ENCODE results near the gene CNTNAP2. TPM values are rescaled to one million over a fixed set of nuclear protein-coding genes. Genes with fewer than 3 reads are reported as not detected.

The CNTNAP2 gene
- total and polyA plus RNA-seq, 2 donors from 2014 or later: 0.06 to 0.13 TPM

- TF ChIP-seq CTCF (IDR thresholded peaks at IDR 0.05; ENCODE audit: borderline replicate concordance, extremely low read depth, insufficient read depth): no peak
- Histone ChIP-seq H3K36me3 (ENCODE audit: control insufficient read depth in 2 of 3, insufficient read depth in 3 of 3, low read length in 3 of 3) (no peaks in the 10 kb centered on the region), H3K4me1 (ENCODE audit: control insufficient read depth in 2 of 3, insufficient read depth in 2 of 3, low read depth in 1 of 3, low read length in 3 of 3) (no peaks in the 10 kb centered on the region), H3K27ac (ENCODE audit: low read depth in 2 of 2, low read length in 2 of 2) (no peak overlapping the region), H3K9ac (ENCODE audit: low read length in 3 of 3) (no peak overlapping the region), H3K4me3 (ENCODE audit: low read length in 3 of 3) (no peak overlapping the region), H3K27me3 (ENCODE audit: control insufficient read depth, insufficient read depth, low read length) (no peaks in the 10 kb centered on the region), H3K9me3 (ENCODE audit: control insufficient read depth in 2 of 3, insufficient read depth in 1 of 3, low read length in 3 of 3) (no peaks in the 10 kb centered on the region)
- no peak for DNase-seq
- FAIRE-seq: no peak
- intact Hi-C loops (cut with DNase I): no loop called here
Measured at GRCh38 chr7:147029953-147030352, 913.4 kb downstream of the CNTNAP2 start.

- no peak for TF ChIP-seq CTCF (IDR thresholded peaks at IDR 0.05; ENCODE audit: borderline replicate concordance, extremely low read depth, insufficient read depth)
- Histone ChIP-seq H3K9me3 (ENCODE audit: control insufficient read depth in 2 of 3, insufficient read depth in 1 of 3, low read length in 3 of 3) (no peaks in the 10 kb centered on the region), H3K27me3 (ENCODE audit: control insufficient read depth, insufficient read depth, low read length) (no peaks in the 10 kb centered on the region), H3K36me3 (ENCODE audit: control insufficient read depth in 2 of 3, insufficient read depth in 3 of 3, low read length in 3 of 3) (no peaks in the 10 kb centered on the region), H3K4me3 (ENCODE audit: low read length in 3 of 3) (no peak overlapping the region), H3K4me1 (ENCODE audit: control insufficient read depth in 2 of 3, insufficient read depth in 2 of 3, low read depth in 1 of 3, low read length in 3 of 3) (no peaks in the 10 kb centered on the region), H3K9ac (ENCODE audit: low read length in 3 of 3) (no peak overlapping the region), H3K27ac (ENCODE audit: low read depth in 2 of 2, low read length in 2 of 2) (no peak overlapping the region)
- no peak for FAIRE-seq
- peak in 1 of 5 donors; percentile 33 for DNase-seq
- intact Hi-C loops (cut with DNase I): no loop called here
Measured at GRCh38 chr7:147033641-147034040, 917.0 kb downstream of the CNTNAP2 start.

- no peaks in the 10 kb centered on the region for H3K36me3 ChIP-seq (ENCODE audit: control insufficient read depth in 2 of 3, insufficient read depth in 3 of 3, low read length in 3 of 3)
- no peak overlapping the region for H3K4me3 ChIP-seq (ENCODE audit: low read length in 3 of 3)
- no peak overlapping the region for H3K27ac ChIP-seq (ENCODE audit: low read depth in 2 of 2, low read length in 2 of 2)
- no peaks in the 10 kb centered on the region for H3K4me1 ChIP-seq (ENCODE audit: control insufficient read depth in 2 of 3, insufficient read depth in 2 of 3, low read depth in 1 of 3, low read length in 3 of 3)
- DNase-seq (no peak), FAIRE-seq (no peak)
- TF ChIP-seq CTCF (IDR thresholded peaks at IDR 0.05; ENCODE audit: borderline replicate concordance, extremely low read depth, insufficient read depth): no peak
- H3K9me3 ChIP-seq (ENCODE audit: control insufficient read depth in 2 of 3, insufficient read depth in 1 of 3, low read length in 3 of 3): no peaks in the 10 kb centered on the region
- H3K27me3 ChIP-seq (ENCODE audit: control insufficient read depth, insufficient read depth, low read length): no peaks in the 10 kb centered on the region
- intact Hi-C loops (cut with DNase I): no loop called here
- H3K9ac ChIP-seq (ENCODE audit: low read length in 3 of 3): no peak overlapping the region
Measured at GRCh38 chr7:147041438-147041837, 924.8 kb downstream of the CNTNAP2 start.

- H3K9me3 ChIP-seq (ENCODE audit: control insufficient read depth in 2 of 3, insufficient read depth in 1 of 3, low read length in 3 of 3): no peaks in the 10 kb centered on the region
- H3K4me3 ChIP-seq (ENCODE audit: low read length in 3 of 3): no peak overlapping the region
- no peak for FAIRE-seq
- intact Hi-C loops (cut with DNase I): no loop called here
- H3K27ac ChIP-seq (ENCODE audit: low read depth in 2 of 2, low read length in 2 of 2): no peak overlapping the region
- no peaks in the 10 kb centered on the region for H3K27me3 ChIP-seq (ENCODE audit: control insufficient read depth, insufficient read depth, low read length)
- H3K9ac ChIP-seq (ENCODE audit: low read length in 3 of 3): no peak overlapping the region
- TF ChIP-seq CTCF (IDR thresholded peaks at IDR 0.05; ENCODE audit: borderline replicate concordance, extremely low read depth, insufficient read depth): no peak
- DNase-seq: no peak
- no peaks in the 10 kb centered on the region for H3K4me1 ChIP-seq (ENCODE audit: control insufficient read depth in 2 of 3, insufficient read depth in 2 of 3, low read depth in 1 of 3, low read length in 3 of 3)
- H3K36me3 ChIP-seq (ENCODE audit: control insufficient read depth in 2 of 3, insufficient read depth in 3 of 3, low read length in 3 of 3): no peaks in the 10 kb centered on the region
Measured at GRCh38 chr7:147044941-147045340, 928.3 kb downstream of the CNTNAP2 start.
